SK-N-SH (cell line): ENCODE results near the gene ASZ1. TPM values are rescaled to one million over a fixed set of nuclear protein-coding genes. Genes with fewer than 3 reads are reported as not detected.

Experiments
- CTCF ChIA-PET: fragments of 300-600, 350-600 bp; formaldehyde crosslinking; extraction: SDS; loops from one replicate; lab custom pipeline; 2021; lab: Yijun Ruan, JAX
- POLR2A ChIA-PET: fragments of 350-600 bp; sonication (Branson Sonifier 250); formaldehyde crosslinking; extraction: SDS; loops from one replicate; lab custom pipeline; 2020; ENCODE audit warnings: antibody characterized with exemption, inconsistent platforms; lab: Yijun Ruan, JAX
- DNase-seq: peaks from one replicate; pipeline ENCODE4 v3.0.0; 2012
- H2AFZ ChIP-seq: fragments of 200-600 bp; sonication (generic); 2 replicates; pipeline ENCODE4 v1.8.1; 2016; ENCODE audit warnings: antibody characterized with exemption, mild to moderate bottlenecking, low read depth
- H3F3A ChIP-seq: fragments of 200-600 bp; sonication (generic); replicated peaks from 2 replicates; pipeline ENCODE3; 2016; ENCODE audit warnings: antibody characterized with exemption, mild to moderate bottlenecking; ENCODE audit not compliant: insufficient read depth
- H3K27ac ChIP-seq, 2 experiments: fragments of 200-500 bp in 1 of 2; fragments of 200-600 bp in 1 of 2; sonication (Bioruptor generic) in 1 of 2; sonication (generic), shearing (Covaris generic) in 1 of 2; 2 replicates each; pipeline versions ENCODE4 v1.5.1 to v1.6.1; 2014 to 2016; ENCODE audit warnings: low read depth in 2 of 2, inconsistent platforms in 1 of 2, low read length in 1 of 2, mild to moderate bottlenecking in 1 of 2, mixed read lengths in 1 of 2
- H3K27me3 ChIP-seq: fragments of 200-600 bp; sonication (generic), shearing (Covaris generic); 2 replicates; pipeline ENCODE4 v1.6.1; 2016; ENCODE audit warnings: mixed run types; ENCODE audit not compliant: insufficient read depth
- H3K36me3 ChIP-seq, 2 experiments: fragments of 200-500 bp in 1 of 2; fragments of 200-600 bp in 1 of 2; sonication (Bioruptor generic) in 1 of 2; sonication (generic) in 1 of 2; replicated peaks in 1 of 2; 2 replicates each; pipeline versions ENCODE3 to v1.5.1; 2014 to 2016; ENCODE audit warnings: low read length in 1 of 2, mild to moderate bottlenecking in 1 of 2; ENCODE audit not compliant: insufficient read depth in 2 of 2, control insufficient read depth in 1 of 2
- H3K4me1 ChIP-seq, 2 experiments: fragments of 200-500 bp in 1 of 2; fragments of 200-600 bp in 1 of 2; sonication (Bioruptor generic) in 1 of 2; sonication (generic), shearing (Covaris generic) in 1 of 2; 2 replicates each; pipeline versions ENCODE4 v1.5.1 to v1.6.1; 2014 to 2016; ENCODE audit warnings: low read depth in 1 of 2, low read length in 1 of 2, mixed run types in 1 of 2; ENCODE audit not compliant: insufficient read depth in 2 of 2, control insufficient read depth in 1 of 2
- H3K4me2 ChIP-seq: fragments of 200-600 bp; sonication (generic), shearing (Covaris generic); 2 replicates; pipeline ENCODE4 v1.6.1; 2017; ENCODE audit warnings: mixed run types
- H3K4me3 ChIP-seq, 2 experiments: fragments of 200-500 bp in 1 of 2; fragments of 200-600 bp in 1 of 2; sonication (Bioruptor generic) in 1 of 2; sonication (generic), shearing (Covaris generic) in 1 of 2; 2 replicates each; pipeline versions ENCODE4 v1.5.1 to v1.8.1; 2014 to 2016; ENCODE audit warnings: low read depth in 2 of 2, inconsistent platforms in 1 of 2, low read length in 1 of 2, mild to moderate bottlenecking in 1 of 2, mixed read lengths in 1 of 2, moderate library complexity in 1 of 2
- H3K79me2 ChIP-seq: fragments of 200-600 bp; sonication (generic); 2 replicates; pipeline ENCODE4 v1.8.1; 2017; ENCODE audit warnings: mild to moderate bottlenecking; ENCODE audit not compliant: insufficient read depth
- H3K9ac ChIP-seq: fragments of 200-600 bp; sonication (generic); 2 replicates; pipeline ENCODE4 v1.6.1; 2017; ENCODE audit warnings: mixed run types
- H3K9me2 ChIP-seq: fragments of 200-600 bp; sonication (generic); 2 replicates; pipeline ENCODE4 v1.6.1; 2017; ENCODE audit warnings: mixed run types
- H3K9me3 ChIP-seq: fragments of 200-600 bp; sonication (generic); 2 replicates; pipeline ENCODE4 v1.6.1; 2017; ENCODE audit warnings: mixed run types, mild to moderate bottlenecking, moderate library complexity
- H4K20me1 ChIP-seq: fragments of 200-600 bp; sonication (generic); 2 replicates; pipeline ENCODE4 v1.6.1; 2017; ENCODE audit warnings: mild to moderate bottlenecking, mixed run types; ENCODE audit not compliant: insufficient read depth
- EZH2phosphoT487 ChIP-seq: fragments of 200-600 bp; sonication (generic); IDR thresholded peaks from 2 replicates; pipeline ENCODE4 v1.6.1; 2017; ENCODE audit warnings: low read depth, mixed run types, mild to moderate bottlenecking, antibody characterized with exemption, moderate library complexity, borderline replicate concordance
- FOSL2 ChIP-seq: IDR thresholded peaks from 2 replicates; pipeline ENCODE4 v1.4.0; 2012; ENCODE audit warnings: low read depth, mild to moderate bottlenecking, moderate library complexity, borderline replicate concordance
- FOXJ3 ChIP-seq: sonication (generic); formaldehyde crosslinking; IDR thresholded peaks from 2 replicates; pipeline ENCODE4 v1.5.1; 2020; ENCODE audit warnings: mild to moderate bottlenecking, missing genetic modification reagents
- GABPA ChIP-seq: IDR thresholded peaks from 2 replicates; pipeline ENCODE4 v1.4.0; 2012; ENCODE audit warnings: low read depth, mild to moderate bottlenecking
- MEF2A ChIP-seq: IDR thresholded peaks from 2 replicates; pipeline ENCODE4 v1.4.0; 2012; ENCODE audit warnings: low read depth, borderline replicate concordance
- RCOR1 ChIP-seq: fragments of 150-350 bp; IDR thresholded peaks from 2 replicates; pipeline ENCODE4 v1.6.1; 2017; ENCODE audit warnings: antibody characterized with exemption, low read length
- RFX5 ChIP-seq: IDR thresholded peaks from 2 replicates; pipeline ENCODE4 v1.6.1; 2012; ENCODE audit warnings: mild to moderate bottlenecking, improper control_type of control experiment, low read length
- RXRA ChIP-seq: IDR thresholded peaks from 2 replicates; pipeline ENCODE4 v1.4.0; 2012; ENCODE audit warnings: low read depth, mild to moderate bottlenecking, borderline replicate concordance
- SIN3A ChIP-seq: IDR thresholded peaks from 2 replicates; pipeline ENCODE4 v1.6.1; 2012; ENCODE audit warnings: low read depth, mild to moderate bottlenecking, low read length, moderate library complexity, borderline replicate concordance
- TAF1 ChIP-seq: IDR thresholded peaks from 2 replicates; pipeline ENCODE4 v1.6.1; 2012; ENCODE audit warnings: low read depth, mild to moderate bottlenecking, low read length, moderate library complexity, borderline replicate concordance
- YY1 ChIP-seq: IDR thresholded peaks from 2 replicates; pipeline ENCODE4 v1.4.0; 2012; ENCODE audit warnings: low read depth, mild to moderate bottlenecking
- WGBS: methylation state at CpG from one replicate; pipeline ENCODE4 v1.1.6; 2017; ENCODE audit warnings: low lambda C conversion rate; 5-methylcytosine and 5-hydroxymethylcytosine counted together
- polyA plus RNA-seq, 3 experiments: library from polyadenylated mRNA; depleted of rRNA; stranded (reverse); fragments of >200 nt; gene quantifications; 2 replicates each; pipeline ENCODE4 v1.2.3, GENCODE V29; 2012
- TF ChIP-seq, protein P1 (sequence below): IDR thresholded peaks from 2 replicates; pipeline ENCODE4 v1.4.0; 2012; ENCODE audit warnings: low read depth
- TF ChIP-seq, protein P2 (sequence below): IDR thresholded peaks from 2 replicates; pipeline ENCODE4 v1.6.1; 2012; ENCODE audit warnings: mild to moderate bottlenecking, low read depth, low read length, moderate library complexity

Gene ASZ1
- polyA plus RNA-seq, 1 of the 3 experiments (the other 2 are of a cell fraction): not detected

- no peak overlapping the region for H3K4me2 ChIP-seq
- POLR2A ChIA-PET: no interaction called here
- TF ChIP-seq RFX5 (no peak), FOSL2 (no peak), GABPA (no peak), MEF2A (no peak), SIN3A (no peak), RXRA (no peak), RCOR1 (no peak), YY1 (no peak), EZH2phosphoT487 (no peak), FOXJ3 (CRISPR knock-in tag) (no peak), TAF1 (no peak)
- TF ChIP-seq, protein P1, sequence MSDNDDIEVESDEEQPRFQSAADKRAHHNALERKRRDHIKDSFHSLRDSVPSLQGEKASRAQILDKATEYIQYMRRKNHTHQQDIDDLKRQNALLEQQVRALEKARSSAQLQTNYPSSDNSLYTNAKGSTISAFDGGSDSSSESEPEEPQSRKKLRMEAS: no peak
- TF ChIP-seq, protein P2, sequence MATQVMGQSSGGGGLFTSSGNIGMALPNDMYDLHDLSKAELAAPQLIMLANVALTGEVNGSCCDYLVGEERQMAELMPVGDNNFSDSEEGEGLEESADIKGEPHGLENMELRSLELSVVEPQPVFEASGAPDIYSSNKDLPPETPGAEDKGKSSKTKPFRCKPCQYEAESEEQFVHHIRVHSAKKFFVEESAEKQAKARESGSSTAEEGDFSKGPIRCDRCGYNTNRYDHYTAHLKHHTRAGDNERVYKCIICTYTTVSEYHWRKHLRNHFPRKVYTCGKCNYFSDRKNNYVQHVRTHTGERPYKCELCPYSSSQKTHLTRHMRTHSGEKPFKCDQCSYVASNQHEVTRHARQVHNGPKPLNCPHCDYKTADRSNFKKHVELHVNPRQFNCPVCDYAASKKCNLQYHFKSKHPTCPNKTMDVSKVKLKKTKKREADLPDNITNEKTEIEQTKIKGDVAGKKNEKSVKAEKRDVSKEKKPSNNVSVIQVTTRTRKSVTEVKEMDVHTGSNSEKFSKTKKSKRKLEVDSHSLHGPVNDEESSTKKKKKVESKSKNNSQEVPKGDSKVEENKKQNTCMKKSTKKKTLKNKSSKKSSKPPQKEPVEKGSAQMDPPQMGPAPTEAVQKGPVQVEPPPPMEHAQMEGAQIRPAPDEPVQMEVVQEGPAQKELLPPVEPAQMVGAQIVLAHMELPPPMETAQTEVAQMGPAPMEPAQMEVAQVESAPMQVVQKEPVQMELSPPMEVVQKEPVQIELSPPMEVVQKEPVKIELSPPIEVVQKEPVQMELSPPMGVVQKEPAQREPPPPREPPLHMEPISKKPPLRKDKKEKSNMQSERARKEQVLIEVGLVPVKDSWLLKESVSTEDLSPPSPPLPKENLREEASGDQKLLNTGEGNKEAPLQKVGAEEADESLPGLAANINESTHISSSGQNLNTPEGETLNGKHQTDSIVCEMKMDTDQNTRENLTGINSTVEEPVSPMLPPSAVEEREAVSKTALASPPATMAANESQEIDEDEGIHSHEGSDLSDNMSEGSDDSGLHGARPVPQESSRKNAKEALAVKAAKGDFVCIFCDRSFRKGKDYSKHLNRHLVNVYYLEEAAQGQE: no peak
- TF ChIP-seq, all 33 proteins: peak for 0
- H3K27ac ChIP-seq: no peak overlapping the region
- H3K9ac ChIP-seq: no peak overlapping the region
- no peaks in the 10 kb centered on the region for H3K9me3 ChIP-seq
- WGBS: 10% methylated on average over 1 of the region's 1 CpG
- peaks cover 7% of the 10 kb centered on the region; the same call in 1 of the 2 replicates for H3K27me3 ChIP-seq
- H2AFZ ChIP-seq: no peak overlapping the region
- CTCF ChIA-PET: interaction anchor here (0.9 to 3.4 kb wide), 10 partner anchors 9 to 456 kb away, joined by 3 to 21 read pairs (median 4); no protein-coding TSS in a partner anchor
- H3K79me2 ChIP-seq: no peaks in the 10 kb centered on the region
- no peaks in the 10 kb centered on the region for H3K9me2 ChIP-seq
- no peaks in the 10 kb centered on the region; a peak in 1 of 4 replicates for H3K4me1 ChIP-seq
- no peaks in the 10 kb centered on the region for H4K20me1 ChIP-seq
- no peak overlapping the region for H3K4me3 ChIP-seq
- no peak for DNase-seq
- H3K36me3 ChIP-seq: no peaks in the 10 kb centered on the region
- H3F3A ChIP-seq: peaks cover 6% of the 10 kb centered on the region
Measured at GRCh38 chr7:117386110-117386706, 41.1 kb downstream of the ASZ1 start.
